ENCODE measurements around the gene ASB5.

ASB5 gene

DNA sequence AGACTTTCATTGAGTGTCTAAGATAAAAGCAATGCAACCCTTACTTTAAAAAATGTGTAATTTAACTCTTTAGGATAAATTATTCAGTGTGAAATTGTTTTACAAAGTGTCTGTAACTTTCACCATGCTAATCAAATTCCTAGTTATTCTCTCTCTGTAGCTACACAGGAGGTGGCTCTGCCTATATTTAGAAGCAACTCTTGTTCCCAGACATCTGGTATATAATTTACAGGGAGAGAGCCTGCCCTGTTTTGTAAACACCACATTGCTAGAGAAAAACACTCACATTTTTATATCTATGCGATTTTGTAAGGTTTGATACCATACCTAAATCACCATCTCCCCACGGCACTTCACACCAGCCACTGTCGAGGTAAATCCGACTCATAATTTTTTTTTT, 38.2 kb downstream of the ASB5 start:
- Histone ChIP-seq H3K4me3 (ENCODE audit: low read length, poor library complexity, severe bottlenecking) (no peak overlapping the region), H3K9me3 (ENCODE audit: insufficient read depth, low read depth, low read length) (no peaks in the 10 kb centered on the region), H3K9me2 (replicated peaks; ENCODE audit: low read depth, low read length) (no peaks in the 10 kb centered on the region), H3K36me3 (ENCODE audit: insufficient read depth, low read length) (no peaks in the 10 kb centered on the region), H3F3A (ENCODE audit: low read depth) (no peaks in the 10 kb centered on the region), H3K4me2 (ENCODE audit: low read depth, low read length, poor library complexity, severe bottlenecking) (no peak overlapping the region), H3K9ac (ENCODE audit: low read depth, low read length, poor library complexity, severe bottlenecking) (no peak overlapping the region), H2AFZ (ENCODE audit: low read length) (no peak overlapping the region), H4K20me1 (ENCODE audit: insufficient read depth, low read length, poor library complexity, severe bottlenecking) (no peaks in the 10 kb centered on the region), H3K4me1 (ENCODE audit: insufficient read depth, low read length, poor library complexity, severe bottlenecking) (no peaks in the 10 kb centered on the region), H3K79me2 (ENCODE audit: insufficient read depth, low read length) (no peaks in the 10 kb centered on the region), H3K27me3 (ENCODE audit: insufficient read depth, low read length, poor library complexity, severe bottlenecking) (no peaks in the 10 kb centered on the region)
- TF ChIP-seq, protein P1, sequence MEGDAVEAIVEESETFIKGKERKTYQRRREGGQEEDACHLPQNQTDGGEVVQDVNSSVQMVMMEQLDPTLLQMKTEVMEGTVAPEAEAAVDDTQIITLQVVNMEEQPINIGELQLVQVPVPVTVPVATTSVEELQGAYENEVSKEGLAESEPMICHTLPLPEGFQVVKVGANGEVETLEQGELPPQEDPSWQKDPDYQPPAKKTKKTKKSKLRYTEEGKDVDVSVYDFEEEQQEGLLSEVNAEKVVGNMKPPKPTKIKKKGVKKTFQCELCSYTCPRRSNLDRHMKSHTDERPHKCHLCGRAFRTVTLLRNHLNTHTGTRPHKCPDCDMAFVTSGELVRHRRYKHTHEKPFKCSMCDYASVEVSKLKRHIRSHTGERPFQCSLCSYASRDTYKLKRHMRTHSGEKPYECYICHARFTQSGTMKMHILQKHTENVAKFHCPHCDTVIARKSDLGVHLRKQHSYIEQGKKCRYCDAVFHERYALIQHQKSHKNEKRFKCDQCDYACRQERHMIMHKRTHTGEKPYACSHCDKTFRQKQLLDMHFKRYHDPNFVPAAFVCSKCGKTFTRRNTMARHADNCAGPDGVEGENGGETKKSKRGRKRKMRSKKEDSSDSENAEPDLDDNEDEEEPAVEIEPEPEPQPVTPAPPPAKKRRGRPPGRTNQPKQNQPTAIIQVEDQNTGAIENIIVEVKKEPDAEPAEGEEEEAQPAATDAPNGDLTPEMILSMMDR (conservative IDR thresholded peaks at IDR 0.05; ENCODE audit: low read length): no peak
- TF ChIP-seq EZH2phosphoT487 (IDR thresholded peaks at IDR 0.05; ENCODE audit: borderline replicate concordance): no peak

DNA sequence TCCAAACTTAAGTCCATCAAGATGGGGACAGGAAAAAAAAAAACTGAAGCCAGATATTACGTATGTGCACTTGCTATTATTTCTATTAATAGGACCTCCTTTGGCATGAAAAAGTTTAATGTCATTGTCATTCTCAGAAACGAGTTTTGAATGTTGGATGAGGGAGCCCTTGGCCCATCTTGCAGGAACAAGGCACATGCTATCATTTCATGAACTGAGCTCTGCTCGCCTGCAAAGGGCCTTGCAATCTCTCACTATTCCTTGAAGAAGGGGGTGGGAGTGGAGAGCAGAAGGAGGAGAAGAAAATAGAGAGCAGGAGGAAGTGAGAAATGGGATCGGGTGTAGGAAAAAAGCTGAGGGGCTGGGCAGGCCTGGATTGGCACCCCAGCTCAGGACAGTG, 39.4 kb downstream of the ASB5 start:
- Histone ChIP-seq H3K4me2 (ENCODE audit: low read depth, low read length, poor library complexity, severe bottlenecking) (no peak overlapping the region), H3F3A (ENCODE audit: low read depth) (no peaks in the 10 kb centered on the region), H2AFZ (ENCODE audit: low read length) (no peak overlapping the region), H3K4me1 (ENCODE audit: insufficient read depth, low read length, poor library complexity, severe bottlenecking) (no peaks in the 10 kb centered on the region), H3K36me3 (ENCODE audit: insufficient read depth, low read length) (no peaks in the 10 kb centered on the region), H3K9me2 (replicated peaks; ENCODE audit: low read depth, low read length) (no peaks in the 10 kb centered on the region), H3K79me2 (ENCODE audit: insufficient read depth, low read length) (no peaks in the 10 kb centered on the region), H3K9ac (ENCODE audit: low read depth, low read length, poor library complexity, severe bottlenecking) (no peak overlapping the region), H3K4me3 (ENCODE audit: low read length, poor library complexity, severe bottlenecking) (no peak overlapping the region), H3K27me3 (ENCODE audit: insufficient read depth, low read length, poor library complexity, severe bottlenecking) (no peaks in the 10 kb centered on the region), H4K20me1 (ENCODE audit: insufficient read depth, low read length, poor library complexity, severe bottlenecking) (no peaks in the 10 kb centered on the region), H3K9me3 (ENCODE audit: insufficient read depth, low read depth, low read length) (no peaks in the 10 kb centered on the region)
- TF ChIP-seq, protein P1 (conservative IDR thresholded peaks at IDR 0.05; ENCODE audit: low read length): no peak
- no peak for TF ChIP-seq EZH2phosphoT487 (IDR thresholded peaks at IDR 0.05; ENCODE audit: borderline replicate concordance)

DNA sequence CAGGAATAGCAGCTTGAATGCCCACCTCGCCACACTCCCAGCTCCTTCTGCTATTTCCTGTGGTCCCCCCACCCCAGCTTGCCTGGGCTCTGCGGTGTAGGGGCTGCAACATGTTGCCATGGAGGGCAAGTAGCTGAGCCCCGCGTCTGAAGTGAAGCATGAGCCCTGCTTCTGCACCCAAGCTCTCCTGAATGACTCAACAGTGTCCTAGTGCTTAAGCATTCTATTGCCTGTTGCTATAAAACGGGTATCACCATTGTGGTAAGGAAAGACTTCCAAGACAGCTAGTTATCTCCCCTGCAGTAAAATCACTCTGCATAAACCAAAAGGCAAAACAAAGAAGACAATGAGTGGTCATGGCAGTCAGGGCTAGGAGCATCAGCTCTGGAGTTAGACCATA, 42.3 kb downstream of the ASB5 start:
- TF ChIP-seq, protein P1 (conservative IDR thresholded peaks at IDR 0.05; ENCODE audit: low read length): no peak
- no peak for TF ChIP-seq EZH2phosphoT487 (IDR thresholded peaks at IDR 0.05; ENCODE audit: borderline replicate concordance)
- H4K20me1 ChIP-seq (ENCODE audit: insufficient read depth, low read length, poor library complexity, severe bottlenecking): no peaks in the 10 kb centered on the region
- no peaks in the 10 kb centered on the region for H3K27me3 ChIP-seq (ENCODE audit: insufficient read depth, low read length, poor library complexity, severe bottlenecking)
- H3K4me1 ChIP-seq (ENCODE audit: insufficient read depth, low read length, poor library complexity, severe bottlenecking): no peaks in the 10 kb centered on the region
- H3K9ac ChIP-seq (ENCODE audit: low read depth, low read length, poor library complexity, severe bottlenecking): no peak overlapping the region
- H3K79me2 ChIP-seq (ENCODE audit: insufficient read depth, low read length): no peaks in the 10 kb centered on the region
- H3K4me2 ChIP-seq (ENCODE audit: low read depth, low read length, poor library complexity, severe bottlenecking): no peak overlapping the region
- no peaks in the 10 kb centered on the region for H3F3A ChIP-seq (ENCODE audit: low read depth)
- H3K4me3 ChIP-seq (ENCODE audit: low read length, poor library complexity, severe bottlenecking): no peak overlapping the region
- H3K9me2 ChIP-seq (replicated peaks; ENCODE audit: low read depth, low read length): no peaks in the 10 kb centered on the region
- no peaks in the 10 kb centered on the region for H3K36me3 ChIP-seq (ENCODE audit: insufficient read depth, low read length)
- H2AFZ ChIP-seq (ENCODE audit: low read length): no peak overlapping the region
- no peaks in the 10 kb centered on the region for H3K9me3 ChIP-seq (ENCODE audit: insufficient read depth, low read depth, low read length)
